Measurements from ENCODE around the gene AMER3.
A peak's percentile ranks its signal among the peaks of the same experiment; 100 is the strongest.

Gene AMER3

GRCh38 chr2:130727286-130727924 is 27.9 kb upstream of the AMER3 start:
- TF ChIP-seq FOXP2 (optimal IDR thresholded peaks at IDR 0.05; ENCODE audit: borderline replicate concordance, extremely low read depth, extremely low read length, insufficient read depth) (peak; percentile 39), POLR2AphosphoS5 (IDR thresholded peaks at IDR 0.05; ENCODE audit: low read depth, low read length) (peak; percentile 62; the same call in 1 of the 2 replicates), TAF1 (IDR thresholded peaks at IDR 0.05; ENCODE audit: borderline replicate concordance, insufficient read depth, low read length) (0 out of 2 replicates have a peak, but pooled peaks have one; percentile 27), REST (IDR thresholded peaks at IDR 0.05; ENCODE audit: insufficient read depth in 1 of 2, low read depth in 2 of 2, low read length in 2 of 2) (no peak), SIN3A (IDR thresholded peaks at IDR 0.05; ENCODE audit: borderline replicate concordance, insufficient read depth, low read length) (no peak)

GRCh38 chr2:130728007-130728454 is 27.3 kb upstream of the AMER3 start:
- TF ChIP-seq SIN3A (IDR thresholded peaks at IDR 0.05; ENCODE audit: borderline replicate concordance, insufficient read depth, low read length) (no peak), FOXP2 (optimal IDR thresholded peaks at IDR 0.05; ENCODE audit: borderline replicate concordance, extremely low read depth, extremely low read length, insufficient read depth) (no peak), TAF1 (IDR thresholded peaks at IDR 0.05; ENCODE audit: borderline replicate concordance, insufficient read depth, low read length) (no peak), POLR2AphosphoS5 (IDR thresholded peaks at IDR 0.05; ENCODE audit: low read depth, low read length) (no peak), REST (IDR thresholded peaks at IDR 0.05; ENCODE audit: insufficient read depth in 1 of 2, low read depth in 2 of 2, low read length in 2 of 2) (no peak)

- TF ChIP-seq SIN3A (IDR thresholded peaks at IDR 0.05; ENCODE audit: borderline replicate concordance, insufficient read depth, low read length) (no peak), FOXP2 (optimal IDR thresholded peaks at IDR 0.05; ENCODE audit: borderline replicate concordance, extremely low read depth, extremely low read length, insufficient read depth) (no peak), POLR2AphosphoS5 (IDR thresholded peaks at IDR 0.05; ENCODE audit: low read depth, low read length) (no peak), REST (IDR thresholded peaks at IDR 0.05; ENCODE audit: insufficient read depth in 1 of 2, low read depth in 2 of 2, low read length in 2 of 2) (no peak), TAF1 (IDR thresholded peaks at IDR 0.05; ENCODE audit: borderline replicate concordance, insufficient read depth, low read length) (no peak)
These were observed 26.6 kb upstream of the AMER3 start, which contains the start of gene GPR148 for GRCh38 chr2:130728549-130729316. Gene GPR148, plus strand, starts transcription at chr2:130729070. Its CDS starts 82 bp downstream, at chr2:130729152.

GRCh38 chr2:130729322-130730299 is 25.7 kb upstream of the AMER3 start:
- TF ChIP-seq REST (IDR thresholded peaks at IDR 0.05; ENCODE audit: insufficient read depth in 1 of 2, low read depth in 2 of 2, low read length in 2 of 2) (no peak), TAF1 (IDR thresholded peaks at IDR 0.05; ENCODE audit: borderline replicate concordance, insufficient read depth, low read length) (no peak), FOXP2 (optimal IDR thresholded peaks at IDR 0.05; ENCODE audit: borderline replicate concordance, extremely low read depth, extremely low read length, insufficient read depth) (no peak), SIN3A (IDR thresholded peaks at IDR 0.05; ENCODE audit: borderline replicate concordance, insufficient read depth, low read length) (no peak), POLR2AphosphoS5 (IDR thresholded peaks at IDR 0.05; ENCODE audit: low read depth, low read length) (no peak)
